ENCODE measurements around the gene WDR70. TPM values are rescaled to one million over a fixed set of nuclear protein-coding genes. Genes with fewer than 3 reads are reported as not detected.

WDR70 gene
- total and polyA plus RNA-seq, 4 experiments from 2014 or later = 23.5 to 43.2 (median 29.9) TPM

GRCh38 chr5:37717276-37717612 is 338.1 kb downstream of the WDR70 start:
- Mint-ChIP-seq H3K27ac (peak overlapping the region in 2 of 7 donors; percentile 67 to 85), H3K4me1 (peaks cover 15 to 23% (median 16%) of the 10 kb centered on the region in 4 donors), H3K36me3 (peaks cover 18 to 38% of the 10 kb centered on the region in 2 donors), H3K27me3 (no peaks in the 10 kb centered on the region), H3K9me3 (no peaks in the 10 kb centered on the region), H3K4me3 (no peak overlapping the region)
- Histone ChIP-seq H3K4me3 (ENCODE audit: low read length in 2 of 2) (no peak overlapping the region), H3K27me3 (ENCODE audit: insufficient read depth, low read length) (no peaks in the 10 kb centered on the region), H3K9me3 (ENCODE audit: control insufficient read depth in 1 of 2, low read length in 2 of 2) (no peaks in the 10 kb centered on the region), H3K27ac (ENCODE audit: low read depth, low read length) (no peak overlapping the region), H3K4me1 (ENCODE audit: insufficient read depth, low read length) (peaks cover 11% of the 10 kb centered on the region), H3K36me3 (ENCODE audit: insufficient read depth, low read length) (no peaks in the 10 kb centered on the region)
- intact Hi-C loops (cut with micrococcal nuclease) = no loop called here
- no peak for DNase-seq
- CTCF ChIA-PET (ENCODE audit: partially characterized antibody) = no interaction called here
- POLR2A ChIA-PET (ENCODE audit: partially characterized antibody) = no interaction called here

DNA sequence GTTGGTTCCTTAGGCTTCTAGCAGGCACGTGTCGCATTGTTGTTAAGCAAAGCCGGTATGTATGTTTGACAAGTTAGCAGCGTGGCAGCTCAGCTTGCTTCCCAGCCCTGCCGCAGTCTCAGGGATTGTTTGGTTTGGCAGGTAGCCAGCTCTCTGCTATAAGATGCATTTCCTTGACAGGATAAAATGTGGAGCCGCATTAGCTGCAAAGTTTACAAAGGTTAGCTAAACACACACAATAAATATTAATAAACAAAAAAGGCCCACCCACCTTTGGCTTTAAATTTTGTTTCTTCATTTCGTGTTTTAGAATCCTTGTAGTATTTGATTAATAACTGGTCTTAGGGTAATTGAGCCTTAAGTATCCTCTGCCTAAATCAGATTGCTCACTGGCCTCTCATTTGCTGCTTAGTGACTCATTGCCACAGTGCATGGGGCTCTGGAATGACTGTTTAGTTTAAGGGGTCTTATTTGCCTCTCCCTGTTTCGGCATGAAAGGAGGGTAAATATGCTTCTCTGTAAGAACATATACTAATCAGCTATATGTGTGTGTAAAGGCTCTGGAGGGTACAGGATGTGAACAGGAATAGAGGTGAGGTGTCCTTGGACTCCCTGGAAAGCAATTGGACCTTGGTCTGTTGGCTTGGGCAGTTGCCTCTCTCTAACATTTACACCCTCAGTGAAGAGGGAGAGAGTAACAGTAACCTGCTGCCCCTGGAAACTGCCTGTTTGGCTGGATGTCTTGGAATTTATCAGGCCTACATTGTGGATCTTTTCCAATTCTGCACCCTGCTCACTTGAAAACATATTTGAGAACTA is 338.7 kb downstream of the WDR70 start:
- H3K36me3 ChIP-seq (ENCODE audit: insufficient read depth, low read length) = no peaks in the 10 kb centered on the region
- ChIA-PET POLR2A (ENCODE audit: partially characterized antibody) (no interaction called here), CTCF (ENCODE audit: partially characterized antibody) (no interaction called here)
- Mint-ChIP-seq H3K27ac (no peak overlapping the region), H3K4me3 (no peak overlapping the region), H3K36me3 (peaks cover 22 to 43% of the 10 kb centered on the region in 2 donors), H3K4me1 (peaks cover 19 to 29% (median 21%) of the 10 kb centered on the region in 4 donors), H3K27me3 (no peaks in the 10 kb centered on the region), H3K9me3 (no peaks in the 10 kb centered on the region)
- intact Hi-C loops (cut with micrococcal nuclease) = no loop called here
- no peak overlapping the region for H3K4me3 ChIP-seq (ENCODE audit: low read length in 2 of 2)
- no peaks in the 10 kb centered on the region for H3K27me3 ChIP-seq (ENCODE audit: insufficient read depth, low read length)
- DNase-seq = no peak
- H3K27ac ChIP-seq (ENCODE audit: low read depth, low read length) = no peak overlapping the region
- H3K4me1 ChIP-seq (ENCODE audit: insufficient read depth, low read length) = peaks cover 17% of the 10 kb centered on the region
- no peaks in the 10 kb centered on the region for H3K9me3 ChIP-seq (ENCODE audit: control insufficient read depth in 1 of 2, low read length in 2 of 2)

GRCh38 chr5:37720550-37720952 is 341.4 kb downstream of the WDR70 start:
- no peak overlapping the region for H3K27ac ChIP-seq (ENCODE audit: low read depth, low read length)
- POLR2A ChIA-PET (ENCODE audit: partially characterized antibody) = no interaction called here
- no peaks in the 10 kb centered on the region for H3K27me3 Mint-ChIP-seq
- peaks cover 17% of the 10 kb centered on the region for H3K4me1 ChIP-seq (ENCODE audit: insufficient read depth, low read length)
- H3K27me3 ChIP-seq (ENCODE audit: insufficient read depth, low read length) = no peaks in the 10 kb centered on the region
- peaks cover 20 to 31% (median 22%) of the 10 kb centered on the region in 4 donors for H3K4me1 Mint-ChIP-seq
- peak overlapping the region in 1 of 7 donors; percentile 6 for H3K27ac Mint-ChIP-seq
- no peaks in the 10 kb centered on the region for H3K36me3 ChIP-seq (ENCODE audit: insufficient read depth, low read length)
- H3K9me3 Mint-ChIP-seq = no peaks in the 10 kb centered on the region
- intact Hi-C loops (cut with micrococcal nuclease) = no loop called here
- H3K4me3 ChIP-seq (ENCODE audit: low read length in 2 of 2) = no peak overlapping the region
- CTCF ChIA-PET (ENCODE audit: partially characterized antibody) = no interaction called here
- DNase-seq = no peak
- H3K9me3 ChIP-seq (ENCODE audit: control insufficient read depth in 1 of 2, low read length in 2 of 2) = no peaks in the 10 kb centered on the region
- peaks cover 27 to 45% of the 10 kb centered on the region in 2 donors for H3K36me3 Mint-ChIP-seq
- no peak overlapping the region for H3K4me3 Mint-ChIP-seq

DNA sequence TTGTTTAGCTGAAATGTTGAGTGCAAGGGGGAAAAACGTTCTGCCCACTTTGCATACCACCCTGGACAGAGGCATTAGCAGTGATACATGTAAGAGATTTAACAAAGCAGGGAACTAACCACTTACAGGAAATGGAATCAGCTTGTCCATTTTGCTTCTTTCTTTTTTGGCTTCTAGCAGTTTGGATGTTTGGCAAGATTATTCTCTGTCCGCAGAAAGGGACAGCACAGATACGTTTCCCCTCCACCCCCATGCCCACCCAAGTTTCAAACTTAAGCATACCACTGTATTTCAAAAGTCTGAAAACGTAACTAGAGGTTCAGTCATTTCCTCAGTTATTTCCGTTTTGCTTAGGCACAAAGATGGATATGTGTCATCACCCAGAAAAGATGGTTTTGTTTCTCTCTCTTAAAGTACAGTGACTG is 342.3 kb downstream of the WDR70 start:
- Mint-ChIP-seq H3K36me3 (peaks cover 33 to 47% of the 10 kb centered on the region in 2 donors), H3K27ac (peak overlapping the region in 5 of 7 donors; percentile 39 to 71 (median 52)), H3K4me3 (peak overlapping the region in 5 of 8 donors; percentile 3 to 30 (median 22)), H3K9me3 (no peaks in the 10 kb centered on the region), H3K4me1 (peaks cover 20 to 31% (median 22%) of the 10 kb centered on the region in 4 donors), H3K27me3 (no peaks in the 10 kb centered on the region)
- Histone ChIP-seq H3K27ac (ENCODE audit: low read depth, low read length) (no peak overlapping the region), H3K9me3 (ENCODE audit: control insufficient read depth in 1 of 2, low read length in 2 of 2) (no peaks in the 10 kb centered on the region), H3K36me3 (ENCODE audit: insufficient read depth, low read length) (no peaks in the 10 kb centered on the region), H3K4me3 (ENCODE audit: low read length in 2 of 2) (no peak overlapping the region), H3K27me3 (ENCODE audit: insufficient read depth, low read length) (no peaks in the 10 kb centered on the region), H3K4me1 (ENCODE audit: insufficient read depth, low read length) (peaks cover 17% of the 10 kb centered on the region)
- intact Hi-C loops (cut with micrococcal nuclease) = no loop called here
- CTCF ChIA-PET (ENCODE audit: partially characterized antibody) = no interaction called here
- no peak for DNase-seq
- POLR2A ChIA-PET (ENCODE audit: partially characterized antibody) = no interaction called here

GRCh38 chr5:37722236-37723161 is 343.4 kb downstream of the WDR70 start:
- ChIA-PET CTCF (ENCODE audit: partially characterized antibody) (interaction anchor here (0.9 to 1.9 kb wide), 2 partner anchors 17 to 39 kb away, joined by 3 to 5 read pairs; no protein-coding TSS in a partner anchor), POLR2A (ENCODE audit: partially characterized antibody) (no interaction called here)
- peaks cover 17% of the 10 kb centered on the region for H3K4me1 ChIP-seq (ENCODE audit: insufficient read depth, low read length)
- H3K4me3 Mint-ChIP-seq = no peak overlapping the region
- no peak overlapping the region for H3K4me3 ChIP-seq (ENCODE audit: low read length in 2 of 2)
- H3K36me3 ChIP-seq (ENCODE audit: insufficient read depth, low read length) = no peaks in the 10 kb centered on the region
- H3K9me3 Mint-ChIP-seq = no peaks in the 10 kb centered on the region
- H3K4me1 Mint-ChIP-seq = peaks cover 17 to 31% (median 22%) of the 10 kb centered on the region in 4 donors
- H3K27ac Mint-ChIP-seq = peak overlapping the region in 3 of 7 donors; percentile 14 to 25 (median 19)
- no peak for DNase-seq
- no peaks in the 10 kb centered on the region for H3K9me3 ChIP-seq (ENCODE audit: control insufficient read depth in 1 of 2, low read length in 2 of 2)
- no peak overlapping the region for H3K27ac ChIP-seq (ENCODE audit: low read depth, low read length)
- H3K27me3 Mint-ChIP-seq = no peaks in the 10 kb centered on the region
- H3K36me3 Mint-ChIP-seq = peaks cover 38 to 55% of the 10 kb centered on the region in 2 donors
- intact Hi-C loops (cut with micrococcal nuclease) = no loop called here
- H3K27me3 ChIP-seq (ENCODE audit: insufficient read depth, low read length) = no peaks in the 10 kb centered on the region

GRCh38 chr5:37723162-37723961 is 344.2 kb downstream of the WDR70 start:
- H3K4me1 ChIP-seq (ENCODE audit: insufficient read depth, low read length) = peaks cover 17% of the 10 kb centered on the region
- no peaks in the 10 kb centered on the region for H3K36me3 ChIP-seq (ENCODE audit: insufficient read depth, low read length)
- DNase-seq = no peak
- CTCF ChIA-PET (ENCODE audit: partially characterized antibody) = interaction anchor here (0.9 to 1.9 kb wide), 3 partner anchors 16 to 38 kb away, joined by 3 to 5 read pairs (median 3); no protein-coding TSS in a partner anchor
- Mint-ChIP-seq H3K27me3 (no peaks in the 10 kb centered on the region), H3K36me3 (peaks cover 40 to 56% of the 10 kb centered on the region in 2 donors), H3K27ac (peak overlapping the region in 3 of 7 donors; percentile 6 to 35 (median 14)), H3K4me3 (no peak overlapping the region), H3K9me3 (no peaks in the 10 kb centered on the region), H3K4me1 (peaks cover 17 to 31% (median 21%) of the 10 kb centered on the region in 4 donors)
- POLR2A ChIA-PET (ENCODE audit: partially characterized antibody) = no interaction called here
- H3K9me3 ChIP-seq (ENCODE audit: control insufficient read depth in 1 of 2, low read length in 2 of 2) = no peaks in the 10 kb centered on the region
- no peak overlapping the region for H3K27ac ChIP-seq (ENCODE audit: low read depth, low read length)
- intact Hi-C loops (cut with micrococcal nuclease) = no loop called here
- no peaks in the 10 kb centered on the region for H3K27me3 ChIP-seq (ENCODE audit: insufficient read depth, low read length)
- H3K4me3 ChIP-seq (ENCODE audit: low read length in 2 of 2) = no peak overlapping the region
